HG02642 (cell line): ENCODE measurements around the gene CCDC88B.

Experiments used
- ATAC-seq: cut with Tn5 transposase; IDR thresholded peaks from one replicate; pipeline ENCODE4 v1.9.1; 2021; ENCODE audit warnings: mild to moderate bottlenecking; ENCODE audit not compliant: unreplicated experiment, poor library complexity

CCDC88B gene

GRCh38 chr11:64406221-64406946 is 66.4 kb downstream of the CCDC88B start:
- ATAC-seq = no peak
